ENCODE data around the gene PRDM16. TPM values are rescaled to one million over a fixed set of nuclear protein-coding genes. Genes with fewer than 3 reads are reported as not detected.

Gene PRDM16
- total and polyA plus RNA-seq, 2 of the 4 experiments (the other 2 are of a cell fraction), result 0.02 TPM; not detected in 1

DNA sequence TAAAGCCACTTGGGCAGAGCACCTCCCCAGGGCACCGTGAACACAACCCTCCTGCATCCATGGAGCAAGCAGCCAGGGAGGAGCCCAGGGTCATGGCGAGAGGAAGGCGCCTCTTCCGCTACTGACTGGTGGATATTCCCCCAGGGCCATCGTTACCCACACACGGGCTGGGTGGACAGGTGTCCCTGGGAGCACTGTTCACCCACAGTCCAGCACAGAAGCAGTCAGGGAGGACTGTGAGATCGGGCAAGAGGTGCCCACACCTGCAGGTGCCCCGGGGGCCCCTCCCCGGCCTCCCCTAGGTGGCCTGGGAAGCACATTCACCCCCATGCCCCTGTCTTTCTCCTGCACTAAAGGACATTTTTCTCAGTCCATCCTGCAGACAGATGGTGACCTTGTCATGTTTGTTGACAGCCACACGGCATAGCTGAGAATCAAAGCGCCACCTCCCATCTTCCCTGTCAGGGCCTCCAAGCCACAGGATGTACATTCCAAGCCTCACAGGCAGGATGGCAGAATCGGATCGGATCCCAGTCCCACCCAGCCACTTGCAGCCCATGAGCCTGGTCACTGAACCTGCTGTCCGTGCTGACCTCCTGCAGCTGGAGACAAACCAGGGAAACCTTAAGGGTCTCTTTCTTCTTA is 160.2 kb downstream of the PRDM16 start:
- no peak overlapping the region for H2BK5ac ChIP-seq (ENCODE audit: low read depth, low read length, poor library complexity, severe bottlenecking)
- no peak overlapping the region for H4K8ac ChIP-seq (ENCODE audit: low read depth in 2 of 2, low read length in 2 of 2)
- H3K9me1 ChIP-seq (ENCODE audit: insufficient read depth, low read length), result no peaks in the 10 kb centered on the region
- WGBS, 2 experiments (ENCODE audit: extremely low coverage in 2 of 2, insufficient read length in 1 of 2), result 40% methylated on average over 1 of the region's 14 CpGs; no CpG with 5 or more reads in 1 of the 2 experiments
- in situ Hi-C loops (cut with MboI; ENCODE audit: low sequenced_read_pairs) (no loop called here), intact Hi-C loops (cut with micrococcal nuclease) (no loop called here), dilution Hi-C loops (cut with HindIII; ENCODE audit: low sequenced_read_pairs, unreplicated experiment) (no loop called here)
- no peaks in the 10 kb centered on the region; the same call in 1 of the 2 replicates for H3K27me3 ChIP-seq (ENCODE audit: control insufficient read depth, insufficient read depth, low read length)
- H3K4me3 ChIP-seq (ENCODE audit: insufficient read depth, low read depth, low read length), result no peak overlapping the region
- no peak overlapping the region for H4K91ac ChIP-seq (ENCODE audit: insufficient read depth, low read depth, low read length)
- no peaks in the 10 kb centered on the region for H3K79me1 ChIP-seq (ENCODE audit: low read depth in 1 of 2, low read length in 2 of 2)
- no peaks in the 10 kb centered on the region for H3K4me1 ChIP-seq (ENCODE audit: control insufficient read depth, insufficient read depth, low read length)
- H3K4ac ChIP-seq (ENCODE audit: low read depth, low read length), result no peak overlapping the region
- H2AFZ ChIP-seq (replicated peaks; ENCODE audit: low read length, poor library complexity), result no peak overlapping the region
- H3K27ac ChIP-seq (ENCODE audit: insufficient read depth, low read length), result no peak overlapping the region
- H2AK5ac ChIP-seq (ENCODE audit: low read depth, low read length), result no peak overlapping the region
- H3K14ac ChIP-seq (replicated peaks; ENCODE audit: low read depth, low read length), result no peak overlapping the region
- no TSS peak for BruUV-seq (replicated peaks)
- no peak overlapping the region for H2BK20ac ChIP-seq (ENCODE audit: low read depth, low read length)
- no peaks in the 10 kb centered on the region for H4K20me1 ChIP-seq (ENCODE audit: insufficient read depth, low read length)
- no peak overlapping the region for H2BK15ac ChIP-seq (ENCODE audit: low read depth, low read length)
- no peak overlapping the region for H3K18ac ChIP-seq (ENCODE audit: low read depth, low read length)
- no peaks in the 10 kb centered on the region for H3K36me3 ChIP-seq (ENCODE audit: control insufficient read depth, insufficient read depth, low read length)
- no peak overlapping the region for H3K4me2 ChIP-seq (ENCODE audit: low read depth, low read length)
- ChIA-PET CTCF (no interaction called here), POLR2A (ENCODE audit: unreplicated experiment) (no interaction called here)
- H4K5ac ChIP-seq (ENCODE audit: low read depth, low read length), result no peak overlapping the region
- H3K56ac ChIP-seq (ENCODE audit: extremely low read depth, insufficient read depth, low read length), result no peak overlapping the region
- no peak overlapping the region for H2BK120ac ChIP-seq (ENCODE audit: low read depth, low read length)
- no peaks in the 10 kb centered on the region for H3K9me3 ChIP-seq (ENCODE audit: control insufficient read depth, insufficient read depth, low read length)
- DNase-seq, result no peak
- H3K23ac ChIP-seq (ENCODE audit: low read depth, low read length), result no peak overlapping the region
- TF ChIP-seq CHD1 (IDR thresholded peaks at IDR 0.05; ENCODE audit: low read depth, low read length) (no peak), FOS (IDR thresholded peaks at IDR 0.05; ENCODE audit: low read depth, low read length) (no peak), MAZ (IDR thresholded peaks at IDR 0.05; ENCODE audit: borderline replicate concordance, low read depth, low read length) (no peak), NFE2L2 (IDR thresholded peaks at IDR 0.05; ENCODE audit: low read depth, low read length) (no peak)
- TF ChIP-seq, protein P1, sequence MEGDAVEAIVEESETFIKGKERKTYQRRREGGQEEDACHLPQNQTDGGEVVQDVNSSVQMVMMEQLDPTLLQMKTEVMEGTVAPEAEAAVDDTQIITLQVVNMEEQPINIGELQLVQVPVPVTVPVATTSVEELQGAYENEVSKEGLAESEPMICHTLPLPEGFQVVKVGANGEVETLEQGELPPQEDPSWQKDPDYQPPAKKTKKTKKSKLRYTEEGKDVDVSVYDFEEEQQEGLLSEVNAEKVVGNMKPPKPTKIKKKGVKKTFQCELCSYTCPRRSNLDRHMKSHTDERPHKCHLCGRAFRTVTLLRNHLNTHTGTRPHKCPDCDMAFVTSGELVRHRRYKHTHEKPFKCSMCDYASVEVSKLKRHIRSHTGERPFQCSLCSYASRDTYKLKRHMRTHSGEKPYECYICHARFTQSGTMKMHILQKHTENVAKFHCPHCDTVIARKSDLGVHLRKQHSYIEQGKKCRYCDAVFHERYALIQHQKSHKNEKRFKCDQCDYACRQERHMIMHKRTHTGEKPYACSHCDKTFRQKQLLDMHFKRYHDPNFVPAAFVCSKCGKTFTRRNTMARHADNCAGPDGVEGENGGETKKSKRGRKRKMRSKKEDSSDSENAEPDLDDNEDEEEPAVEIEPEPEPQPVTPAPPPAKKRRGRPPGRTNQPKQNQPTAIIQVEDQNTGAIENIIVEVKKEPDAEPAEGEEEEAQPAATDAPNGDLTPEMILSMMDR (conservative IDR thresholded peaks at IDR 0.05; ENCODE audit: low read depth, low read length), result no peak
- no peak overlapping the region for H3K9ac ChIP-seq (ENCODE audit: low read depth, low read length)
- no peak overlapping the region for H2AK9ac ChIP-seq (replicated peaks; ENCODE audit: low read depth, low read length, poor library complexity)
- ATAC-seq (ENCODE audit: low read depth), result no peak
